UCSD-AML1 (cell line): ENCODE data around the gene ZNF556.

Experiments used
- DNase-seq: peaks from one replicate; lab custom pipeline; 2025; ENCODE audit not compliant: unreplicated experiment; lab: John Stamatoyannopoulos, UW

ZNF556 gene

GRCh38 chr19:2867025-2867991 is at the start of gene ZNF556:
ZNF556 (plus strand) TSS chr19:2867335; CDS start chr19:2867422, 87 bp downstream.
- DNase-seq: no peak

GRCh38 chr19:2819540-2820111 is 47.5 kb upstream of the ZNF556 start, which contains the start of gene ZNF554:
ZNF554 (plus strand) TSS chr19:2819868; CDS start chr19:2820072, 204 bp downstream.
- DNase-seq: peak; percentile 97

DNA sequence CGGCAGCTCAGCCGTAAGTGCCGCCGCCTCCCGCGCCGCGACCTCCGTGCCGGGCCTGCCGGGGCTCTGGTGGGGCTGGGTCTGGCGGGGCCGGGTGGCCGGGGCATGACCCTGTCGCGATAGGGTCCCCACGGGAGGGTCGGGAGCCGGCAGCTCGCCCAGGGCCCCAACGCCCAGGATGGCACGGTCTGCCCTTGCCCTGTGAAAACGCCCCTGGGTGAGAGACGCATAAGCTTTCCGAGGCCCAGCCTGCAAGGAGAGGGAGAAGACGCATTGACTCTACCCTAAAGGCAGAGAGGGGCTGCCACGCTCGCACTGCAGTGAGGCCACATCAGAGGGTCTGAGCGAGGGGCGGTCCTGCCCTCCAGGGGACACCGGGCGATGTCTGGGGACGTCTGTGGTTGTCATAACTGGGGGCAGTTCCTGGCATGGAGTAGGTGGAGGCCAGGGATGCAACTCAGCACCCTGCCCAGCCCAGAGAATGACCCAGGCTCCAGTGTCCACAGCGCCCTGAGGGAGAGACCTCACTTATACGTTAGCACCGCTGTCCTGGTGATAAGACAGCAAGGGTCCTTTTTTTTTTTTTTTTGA is 46.9 kb upstream of the ZNF556 start:
- peak; percentile 43 for DNase-seq

GRCh38 chr19:2822846-2823245 is 44.3 kb upstream of the ZNF556 start:
- DNase-seq: no peak

DNA sequence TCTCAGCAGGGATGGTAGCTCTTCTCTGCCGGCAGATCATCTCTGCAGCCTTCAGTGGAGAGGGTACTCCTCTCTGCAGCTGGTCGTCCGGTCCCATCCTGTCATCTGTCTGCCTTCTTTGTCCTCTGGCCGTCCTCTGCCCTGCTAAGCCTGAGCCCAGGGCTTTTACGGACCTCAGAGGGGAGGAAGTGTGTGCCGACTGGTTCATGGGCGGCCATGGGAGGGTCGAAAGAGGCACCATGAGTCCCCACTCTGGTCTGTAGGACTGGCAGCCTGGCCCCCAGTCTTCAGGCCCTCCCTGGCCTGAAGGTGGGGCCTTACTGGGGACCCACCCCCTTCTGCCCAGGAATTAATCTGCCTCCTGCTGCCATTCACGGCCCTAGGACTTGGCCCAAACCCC is 43.5 kb upstream of the ZNF556 start:
- DNase-seq: no peak

GRCh38 chr19:2824129-2824528 is 43.0 kb upstream of the ZNF556 start:
- DNase-seq: no peak

- no peak for DNase-seq
Measured at GRCh38 chr19:2827022-2827421, 40.1 kb upstream of the ZNF556 start.

GRCh38 chr19:2827840-2828489 is 39.2 kb upstream of the ZNF556 start:
- no peak for DNase-seq

- DNase-seq: no peak
Measured at GRCh38 chr19:2834294-2834871, 32.8 kb upstream of the ZNF556 start.

- DNase-seq: no peak
Measured at GRCh38 chr19:2837430-2837829, 29.7 kb upstream of the ZNF556 start.

DNA sequence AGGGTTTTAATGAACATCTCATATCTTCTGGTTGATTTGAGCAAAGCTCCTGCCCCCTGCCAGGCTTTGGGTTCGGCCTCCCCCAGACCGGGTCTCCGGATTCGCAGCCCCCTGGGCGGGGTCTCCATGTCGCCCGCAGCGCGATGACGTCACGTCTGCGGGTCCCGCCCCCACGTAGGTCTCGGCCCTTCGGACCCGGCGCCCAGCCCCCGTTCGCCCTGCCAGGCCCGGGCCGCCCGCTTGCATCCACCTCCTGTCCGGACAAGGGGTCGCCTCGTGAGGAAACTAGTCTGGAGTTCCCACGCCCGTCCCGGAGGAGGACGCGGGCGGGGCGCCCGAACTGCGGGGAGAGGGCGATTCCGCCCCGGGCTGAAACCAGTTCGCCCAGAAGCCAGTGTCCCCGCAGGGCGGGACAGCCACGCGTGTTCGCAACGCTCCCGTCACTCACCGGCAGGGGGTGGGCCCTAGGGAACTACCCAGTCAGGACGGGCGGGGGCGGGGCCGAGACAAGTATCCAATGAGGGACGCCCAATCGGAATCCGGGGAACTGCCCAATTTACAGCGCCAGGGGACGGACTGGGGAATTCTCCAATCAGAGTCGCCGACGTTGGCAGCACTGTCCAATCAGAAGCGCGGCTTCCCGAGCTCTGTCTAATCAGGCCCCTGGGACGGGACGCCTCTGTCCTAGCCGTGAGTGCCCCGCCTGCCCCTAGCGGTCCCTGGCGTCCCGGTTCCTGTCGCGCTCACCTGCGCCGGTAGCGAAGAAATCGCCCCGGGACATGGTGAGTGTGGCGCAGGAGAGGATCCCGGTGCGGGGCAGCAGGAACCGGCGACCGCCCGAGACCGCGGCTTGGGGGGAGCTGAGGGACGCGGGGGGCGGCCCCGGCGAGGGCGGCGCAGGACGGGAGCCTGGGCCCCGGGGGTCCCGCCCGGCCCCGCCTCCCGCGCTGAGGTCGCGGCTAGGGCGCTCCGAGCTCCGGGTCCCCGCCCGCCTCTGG is 26.0 kb upstream of the ZNF556 start, which contains the start of gene ZNF555:
Gene ZNF555, plus strand, starts transcription at position 682 of the 998 bp plus-strand sequence. Its CDS starts 98 bp downstream, at position 780.
- DNase-seq: peak; percentile 98

GRCh38 chr19:2841855-2842574 is 25.1 kb upstream of the ZNF556 start:
- DNase-seq: no peak

DNA sequence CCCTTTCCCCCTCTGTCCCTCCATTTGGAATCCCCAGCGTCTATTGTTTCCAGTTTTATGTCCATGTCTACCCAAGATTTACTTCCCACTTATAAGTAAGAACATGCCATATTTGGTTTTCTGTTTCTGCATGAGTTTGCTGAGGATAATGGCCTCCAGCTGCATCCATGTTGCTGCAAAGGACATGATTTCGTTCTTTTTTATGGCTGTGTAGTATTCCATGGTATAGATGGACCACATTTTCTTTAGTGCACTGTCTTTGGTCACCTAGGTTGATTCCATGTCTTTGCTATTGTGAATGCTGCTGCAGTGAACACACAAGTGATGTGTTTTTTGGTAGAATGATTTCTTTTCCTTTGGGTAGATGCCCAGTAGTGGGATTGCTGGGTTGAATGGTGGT is 22.0 kb upstream of the ZNF556 start:
- DNase-seq: no peak

DNA sequence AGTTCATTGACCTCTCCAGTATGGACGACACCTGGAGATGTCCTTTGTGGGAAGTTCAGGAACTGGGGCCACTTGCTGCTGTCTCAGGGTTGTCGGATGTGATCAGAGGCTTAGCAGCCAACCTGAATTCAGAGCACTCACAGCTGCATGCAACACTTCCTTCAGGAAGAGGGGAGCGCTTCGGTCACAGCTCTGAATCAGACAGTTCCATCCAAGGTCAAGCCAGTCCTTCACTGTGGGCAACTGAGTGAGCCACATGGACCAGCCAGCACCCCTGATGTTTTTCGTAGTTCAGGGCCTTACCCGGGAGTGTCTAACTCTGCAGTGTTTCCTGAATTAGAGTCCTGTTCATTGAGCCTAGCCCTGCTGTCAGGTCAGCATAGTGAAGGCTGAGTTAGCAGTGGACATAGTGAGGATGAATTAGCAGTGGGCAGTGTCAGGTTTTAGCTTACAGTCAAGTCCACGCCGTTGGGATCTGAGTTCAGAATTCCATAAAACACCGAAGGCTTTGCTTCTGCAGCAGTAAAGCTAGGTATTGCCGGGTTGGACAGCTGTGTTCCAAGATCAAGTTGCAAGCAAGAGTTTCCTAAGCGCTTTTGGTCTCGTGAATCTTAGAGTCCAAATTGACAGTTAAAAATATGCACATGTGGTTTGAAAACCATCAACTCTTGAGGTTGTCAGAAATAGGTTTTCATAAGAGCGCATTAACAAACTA is 20.8 kb upstream of the ZNF556 start:
- DNase-seq: no peak

- DNase-seq: no peak
Measured at GRCh38 chr19:2847507-2847906, 19.6 kb upstream of the ZNF556 start.

DNA sequence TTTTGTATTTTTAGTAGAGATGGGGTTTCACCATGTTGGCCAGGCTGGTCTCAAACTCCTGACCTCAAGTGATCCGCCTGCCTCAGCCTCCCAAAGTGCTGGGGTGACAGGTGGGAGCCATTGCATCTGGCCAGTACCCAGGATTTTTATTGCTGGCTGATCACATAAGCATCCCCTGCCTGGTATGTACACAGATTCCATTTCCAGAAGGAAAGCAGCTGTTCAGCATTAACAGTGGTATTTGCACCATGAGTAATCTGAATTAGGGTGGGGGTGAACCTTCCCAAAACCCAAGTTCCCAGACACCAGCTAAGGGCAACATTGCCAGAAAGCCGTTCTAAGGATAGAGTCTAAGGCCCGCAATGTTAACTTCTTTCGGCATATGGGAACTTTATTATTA is 18.5 kb upstream of the ZNF556 start:
- no peak for DNase-seq

DNA sequence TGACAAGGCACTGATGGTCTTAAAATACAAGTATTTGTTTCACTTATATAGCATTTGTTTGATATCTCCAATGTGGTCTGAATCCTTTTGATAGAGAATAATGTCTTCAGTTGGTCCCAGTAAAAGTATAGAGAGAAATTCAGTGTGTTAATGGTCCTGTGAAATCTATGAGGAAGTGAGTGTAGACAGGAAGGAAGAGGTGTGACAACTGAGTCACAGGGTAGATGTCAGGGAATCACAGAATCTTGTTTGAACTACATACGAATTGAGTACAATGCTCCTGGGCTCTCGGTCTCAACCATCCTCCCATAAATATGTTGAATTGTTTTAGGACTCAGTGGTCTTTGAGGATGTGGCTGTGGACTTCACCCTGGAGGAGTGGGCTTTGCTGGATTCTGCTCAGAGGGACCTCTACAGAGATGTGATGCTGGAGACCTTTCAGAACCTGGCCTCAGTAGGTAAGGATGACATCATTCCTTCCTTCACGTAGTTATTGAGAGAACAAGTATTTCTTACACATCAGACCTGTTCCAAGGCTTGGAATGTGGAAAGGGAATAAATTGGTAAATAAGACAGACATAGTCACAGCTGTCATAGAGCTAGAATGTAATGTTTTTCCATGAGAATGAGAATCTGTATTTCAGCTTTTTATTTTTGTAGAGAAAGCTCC is 16.7 kb upstream of the ZNF556 start:
- no peak for DNase-seq

DNA sequence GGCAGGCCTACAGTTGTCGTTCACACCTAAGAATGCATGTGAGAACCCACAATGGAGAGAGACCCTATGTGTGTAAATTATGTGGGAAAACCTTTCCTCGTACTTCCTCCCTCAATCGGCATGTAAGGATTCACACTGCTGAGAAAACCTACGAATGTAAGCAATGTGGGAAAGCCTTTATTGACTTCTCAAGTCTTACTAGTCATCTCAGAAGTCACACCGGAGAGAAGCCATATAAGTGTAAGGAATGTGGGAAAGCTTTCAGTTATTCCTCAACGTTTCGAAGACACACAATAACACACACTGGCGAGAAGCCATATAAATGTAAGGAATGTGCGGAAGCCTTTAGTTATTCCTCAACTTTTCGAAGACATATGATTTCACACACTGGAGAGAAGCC is 14.5 kb upstream of the ZNF556 start:
- no peak for DNase-seq
